ENCODE measurements around the gene DNASE1.

The DNASE1 gene

DNA sequence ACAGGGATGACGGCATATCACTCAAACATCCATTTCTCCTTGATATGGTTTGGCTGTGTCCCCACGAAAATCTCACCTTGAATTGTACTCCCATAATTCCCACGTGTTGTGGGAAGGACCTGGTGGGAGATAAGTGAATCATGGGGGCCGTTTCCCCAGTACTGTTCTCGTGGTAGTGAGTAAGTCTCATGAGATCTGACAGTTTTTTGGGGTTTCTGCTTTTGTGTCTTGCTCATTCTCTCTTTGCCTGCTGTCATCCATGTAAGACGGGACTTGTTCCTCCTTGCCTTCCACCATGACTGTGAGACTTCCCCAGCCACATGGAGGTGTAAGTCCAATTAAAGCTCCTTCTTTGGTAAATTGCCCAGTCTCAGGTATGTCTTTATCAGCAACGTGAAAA, 32.5 kb downstream of the DNASE1 start:
- no peak for DNase-seq
- peaks cover 32 to 34% of the 10 kb centered on the region in 2 experiments for H3K36me3 ChIP-seq (ENCODE audit: control insufficient read depth in 1 of 2, insufficient read depth in 2 of 2, low read length in 2 of 2)

DNA sequence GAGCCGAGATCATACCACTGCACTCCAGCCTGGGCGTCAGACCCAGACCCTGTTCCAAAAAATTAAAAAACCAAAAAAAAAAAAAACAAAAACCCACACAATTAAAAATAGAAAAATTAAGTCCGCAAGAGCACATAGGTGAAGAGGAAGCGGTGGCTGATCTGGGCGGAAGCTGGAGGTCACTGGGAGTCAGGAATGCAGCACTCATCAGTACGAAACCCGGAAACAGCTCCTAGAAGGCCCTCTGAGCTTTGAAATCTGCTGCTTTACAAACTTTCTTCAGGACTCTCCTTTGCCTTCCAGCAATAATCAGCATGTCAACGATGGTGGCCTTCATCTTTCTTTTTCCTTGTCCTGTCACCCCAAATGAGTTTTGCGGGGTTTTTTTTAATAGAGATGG, 33.3 kb downstream of the DNASE1 start:
- no peak overlapping the region for H2BK12ac ChIP-seq (ENCODE audit: low read length)
- H3K4me1 ChIP-seq (ENCODE audit: control insufficient read depth in 1 of 2, insufficient read depth in 2 of 2, low read length in 2 of 2): peaks cover 4 to 7% of the 10 kb centered on the region in 2 experiments
- H3K4me2 ChIP-seq (ENCODE audit: low read length): no peak overlapping the region
- no peak overlapping the region for H3K9ac ChIP-seq (ENCODE audit: low read length)
- no peak overlapping the region for H2BK120ac ChIP-seq (ENCODE audit: insufficient read depth, low read length, poor library complexity)
- H3K36me3 ChIP-seq (ENCODE audit: control insufficient read depth in 1 of 2, insufficient read depth in 2 of 2, low read length in 2 of 2): peaks cover 27 to 29% of the 10 kb centered on the region in 2 experiments
- H4K12ac ChIP-seq (ENCODE audit: low read depth, low read length): no peak overlapping the region
- no peak overlapping the region for H2AK5ac ChIP-seq (ENCODE audit: low read length)
- H4K91ac ChIP-seq (ENCODE audit: low read depth, low read length): no peak overlapping the region
- no peaks in the 10 kb centered on the region for H3K9me3 ChIP-seq (ENCODE audit: insufficient read depth, low read depth, low read length)
- no peaks in the 10 kb centered on the region for H3K79me1 ChIP-seq (ENCODE audit: low read length)
- H3K79me2 ChIP-seq (ENCODE audit: control insufficient read depth, insufficient read depth, low read length, poor library complexity): no peaks in the 10 kb centered on the region
- no CpG with 5 or more reads among the region's 9 CpGs for WGBS (ENCODE audit: extremely low coverage, insufficient coverage, insufficient read length)
- no peak overlapping the region for H3K27ac ChIP-seq (ENCODE audit: low read depth, low read length)
- H3K14ac ChIP-seq (ENCODE audit: low read length): no peak overlapping the region
- no peak overlapping the region for H3K23ac ChIP-seq (ENCODE audit: low read length)
- H4K8ac ChIP-seq (ENCODE audit: low read depth, low read length): no peak overlapping the region
- no peak overlapping the region for H3K4me3 ChIP-seq (ENCODE audit: low read depth, low read length)
- no peak overlapping the region for H2BK5ac ChIP-seq (ENCODE audit: low read depth, low read length, poor library complexity)
- DNase-seq: no peak
- H3K4ac ChIP-seq (ENCODE audit: low read depth, low read length): no peak overlapping the region
- no peak overlapping the region for H3K18ac ChIP-seq (ENCODE audit: low read length)
- H2AFZ ChIP-seq (ENCODE audit: insufficient read depth, low read length, poor library complexity): no peak overlapping the region
- no peaks in the 10 kb centered on the region for H3K27me3 ChIP-seq (ENCODE audit: insufficient read depth, low read length)

More for the DNA sequence above, 32.5 kb downstream of the DNASE1 start:
- H3K79me2 ChIP-seq (ENCODE audit: control insufficient read depth, insufficient read depth, low read length, poor library complexity): no peaks in the 10 kb centered on the region
- no peak overlapping the region for H2BK120ac ChIP-seq (ENCODE audit: insufficient read depth, low read length, poor library complexity)
- H4K12ac ChIP-seq (ENCODE audit: low read depth, low read length): no peak overlapping the region
- H2AFZ ChIP-seq (ENCODE audit: insufficient read depth, low read length, poor library complexity): no peak overlapping the region
- H2BK5ac ChIP-seq (ENCODE audit: low read depth, low read length, poor library complexity): no peak overlapping the region
- no peak overlapping the region for H3K4me3 ChIP-seq (ENCODE audit: low read depth, low read length)
- no peak overlapping the region for H4K8ac ChIP-seq (ENCODE audit: low read depth, low read length)
- H3K14ac ChIP-seq (ENCODE audit: low read length): no peak overlapping the region
- H4K91ac ChIP-seq (ENCODE audit: low read depth, low read length): no peak overlapping the region
- H3K18ac ChIP-seq (ENCODE audit: low read length): no peak overlapping the region
- no peaks in the 10 kb centered on the region for H3K9me3 ChIP-seq (ENCODE audit: insufficient read depth, low read depth, low read length)
- no CpG with 5 or more reads among the region's 7 CpGs for whole genome bisulfite sequencing (ENCODE audit: extremely low coverage, insufficient coverage, insufficient read length)
- no peak overlapping the region for H3K4me2 ChIP-seq (ENCODE audit: low read length)
- no peaks in the 10 kb centered on the region for H3K79me1 ChIP-seq (ENCODE audit: low read length)
- no peak overlapping the region for H2AK5ac ChIP-seq (ENCODE audit: low read length)
- no peak overlapping the region for H3K4ac ChIP-seq (ENCODE audit: low read depth, low read length)
- no peak overlapping the region for H2BK12ac ChIP-seq (ENCODE audit: low read length)
- H3K4me1 ChIP-seq (ENCODE audit: control insufficient read depth in 1 of 2, insufficient read depth in 2 of 2, low read length in 2 of 2): peaks cover 4 to 7% of the 10 kb centered on the region in 2 experiments
- H3K27ac ChIP-seq (ENCODE audit: low read depth, low read length): no peak overlapping the region
- no peaks in the 10 kb centered on the region for H3K27me3 ChIP-seq (ENCODE audit: insufficient read depth, low read length)
- H3K9ac ChIP-seq (ENCODE audit: low read length): no peak overlapping the region
- no peak overlapping the region for H3K23ac ChIP-seq (ENCODE audit: low read length)

DNA sequence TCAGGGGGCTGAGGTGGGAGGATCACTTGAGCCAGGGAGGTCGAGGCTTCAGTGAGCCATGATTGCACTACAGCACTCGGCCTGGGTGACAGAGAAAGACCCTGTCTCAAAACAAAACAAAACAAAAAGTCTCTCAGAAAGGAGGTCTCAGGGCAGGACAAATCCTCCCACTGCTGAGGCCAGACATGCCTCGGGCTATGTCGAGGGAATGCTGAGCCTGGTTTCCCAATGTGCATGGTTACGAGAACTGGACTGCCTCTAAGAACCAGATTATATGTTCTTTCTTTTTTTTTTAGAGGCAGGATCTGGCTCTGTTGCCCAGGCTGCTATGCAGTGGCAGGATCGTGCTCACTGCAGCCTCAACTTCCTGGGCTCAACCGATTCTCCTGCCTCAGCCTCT, 35.2 kb downstream of the DNASE1 start:
- H4K8ac ChIP-seq (ENCODE audit: low read depth, low read length): peak overlapping the region; percentile 47
- no peak overlapping the region for H3K4ac ChIP-seq (ENCODE audit: low read depth, low read length)
- H3K27me3 ChIP-seq (ENCODE audit: insufficient read depth, low read length): no peaks in the 10 kb centered on the region
- no peak overlapping the region for H2BK5ac ChIP-seq (ENCODE audit: low read depth, low read length, poor library complexity)
- no peak overlapping the region for H3K14ac ChIP-seq (ENCODE audit: low read length)
- no peaks in the 10 kb centered on the region for H3K79me2 ChIP-seq (ENCODE audit: control insufficient read depth, insufficient read depth, low read length, poor library complexity)
- H3K18ac ChIP-seq (ENCODE audit: low read length): peak overlapping the region; percentile 32
- H3K9me3 ChIP-seq (ENCODE audit: insufficient read depth, low read depth, low read length): no peaks in the 10 kb centered on the region
- no CpG with 5 or more reads among the region's 7 CpGs for WGBS (ENCODE audit: extremely low coverage, insufficient coverage, insufficient read length)
- H4K91ac ChIP-seq (ENCODE audit: low read depth, low read length): no peak overlapping the region
- no peak overlapping the region for H3K4me2 ChIP-seq (ENCODE audit: low read length)
- no peak overlapping the region for H3K23ac ChIP-seq (ENCODE audit: low read length)
- peak overlapping the region; percentile 21 for H3K27ac ChIP-seq (ENCODE audit: low read depth, low read length)
- H3K9ac ChIP-seq (ENCODE audit: low read length): no peak overlapping the region
- no peak overlapping the region for H4K12ac ChIP-seq (ENCODE audit: low read depth, low read length)
- no peaks in the 10 kb centered on the region for H3K79me1 ChIP-seq (ENCODE audit: low read length)
- peak; percentile 52 to 71 for DNase-seq
- no peak overlapping the region for H2BK12ac ChIP-seq (ENCODE audit: low read length)
- peaks cover 24 to 26% of the 10 kb centered on the region in 2 experiments for H3K36me3 ChIP-seq (ENCODE audit: control insufficient read depth in 1 of 2, insufficient read depth in 2 of 2, low read length in 2 of 2)
- no peak overlapping the region for H2AFZ ChIP-seq (ENCODE audit: insufficient read depth, low read length, poor library complexity)
- peaks cover 4 to 7% of the 10 kb centered on the region in 2 experiments for H3K4me1 ChIP-seq (ENCODE audit: control insufficient read depth in 1 of 2, insufficient read depth in 2 of 2, low read length in 2 of 2)
- no peak overlapping the region for H2AK5ac ChIP-seq (ENCODE audit: low read length)
- H3K4me3 ChIP-seq (ENCODE audit: low read depth, low read length): no peak overlapping the region
- H2BK120ac ChIP-seq (ENCODE audit: insufficient read depth, low read length, poor library complexity): no peak overlapping the region

DNA sequence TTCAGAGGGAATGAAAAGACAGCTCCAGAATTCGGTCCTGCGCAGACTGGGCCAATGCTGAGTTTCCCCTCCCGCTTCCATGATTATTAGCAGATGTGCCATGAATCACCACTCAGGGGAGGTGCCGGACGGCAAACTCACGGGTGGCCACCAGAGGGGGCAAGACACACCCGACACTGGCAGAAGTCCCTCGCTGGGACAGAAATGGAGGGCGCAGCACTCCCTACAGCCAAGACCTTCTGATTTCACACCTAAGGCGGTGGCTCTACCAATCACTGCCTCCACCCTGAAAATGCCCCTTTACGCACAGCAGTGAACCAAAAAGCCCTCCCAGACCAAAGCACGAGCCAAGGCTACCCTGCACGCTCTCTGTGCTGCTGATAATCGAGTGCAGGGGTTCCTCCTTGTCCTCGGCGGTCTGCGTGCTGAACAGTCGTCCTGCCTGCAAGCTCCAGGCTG, 36.0 kb downstream of the DNASE1 start:
- H2BK12ac ChIP-seq (ENCODE audit: low read length): no peak overlapping the region
- no peak overlapping the region for H4K12ac ChIP-seq (ENCODE audit: low read depth, low read length)
- no peak overlapping the region for H3K27ac ChIP-seq (ENCODE audit: low read depth, low read length)
- WGBS (ENCODE audit: extremely low coverage, insufficient coverage, insufficient read length): no CpG with 5 or more reads among the region's 18 CpGs
- no peak overlapping the region for H2BK120ac ChIP-seq (ENCODE audit: insufficient read depth, low read length, poor library complexity)
- H2AK5ac ChIP-seq (ENCODE audit: low read length): no peak overlapping the region
- peaks cover 4 to 7% of the 10 kb centered on the region in 2 experiments for H3K4me1 ChIP-seq (ENCODE audit: control insufficient read depth in 1 of 2, insufficient read depth in 2 of 2, low read length in 2 of 2)
- H3K4me3 ChIP-seq (ENCODE audit: low read depth, low read length): no peak overlapping the region
- H3K36me3 ChIP-seq (ENCODE audit: control insufficient read depth in 1 of 2, insufficient read depth in 2 of 2, low read length in 2 of 2): peaks cover 18 to 20% of the 10 kb centered on the region in 2 experiments
- no peak overlapping the region for H3K4me2 ChIP-seq (ENCODE audit: low read length)
- no peaks in the 10 kb centered on the region for H3K9me3 ChIP-seq (ENCODE audit: insufficient read depth, low read depth, low read length)
- H3K23ac ChIP-seq (ENCODE audit: low read length): no peak overlapping the region
- H3K14ac ChIP-seq (ENCODE audit: low read length): no peak overlapping the region
- no peak overlapping the region for H3K9ac ChIP-seq (ENCODE audit: low read length)
- H3K79me1 ChIP-seq (ENCODE audit: low read length): no peaks in the 10 kb centered on the region
- peak; percentile 86 to 93 for DNase-seq
- no peak overlapping the region for H4K91ac ChIP-seq (ENCODE audit: low read depth, low read length)
- H2BK5ac ChIP-seq (ENCODE audit: low read depth, low read length, poor library complexity): no peak overlapping the region
- no peak overlapping the region for H3K4ac ChIP-seq (ENCODE audit: low read depth, low read length)
- no peaks in the 10 kb centered on the region for H3K27me3 ChIP-seq (ENCODE audit: insufficient read depth, low read length)
- no peak overlapping the region for H3K18ac ChIP-seq (ENCODE audit: low read length)
- H4K8ac ChIP-seq (ENCODE audit: low read depth, low read length): no peak overlapping the region
- H2AFZ ChIP-seq (ENCODE audit: insufficient read depth, low read length, poor library complexity): no peak overlapping the region
- no peaks in the 10 kb centered on the region for H3K79me2 ChIP-seq (ENCODE audit: control insufficient read depth, insufficient read depth, low read length, poor library complexity)

All from trophoblast cell (in vitro differentiated cells and primary cell).